ENCODE measurements around the gene IL17B. TPM values are rescaled to one million over a fixed set of nuclear protein-coding genes. Genes with fewer than 3 reads are reported as not detected.
"Not testable (repeated sequence)": the region's sequence is repeated elsewhere in the genome, so short reads cannot be mapped to it uniquely, and the experiment has no call there.

The IL17B gene
- total and polyA plus RNA-seq, 9 of the 15 experiments (the other 6 are each of a cell fraction or from before 2014, with no cell fraction given): 0.28 to 2.6 (median 0.53) TPM; not detected in 2

DNA sequence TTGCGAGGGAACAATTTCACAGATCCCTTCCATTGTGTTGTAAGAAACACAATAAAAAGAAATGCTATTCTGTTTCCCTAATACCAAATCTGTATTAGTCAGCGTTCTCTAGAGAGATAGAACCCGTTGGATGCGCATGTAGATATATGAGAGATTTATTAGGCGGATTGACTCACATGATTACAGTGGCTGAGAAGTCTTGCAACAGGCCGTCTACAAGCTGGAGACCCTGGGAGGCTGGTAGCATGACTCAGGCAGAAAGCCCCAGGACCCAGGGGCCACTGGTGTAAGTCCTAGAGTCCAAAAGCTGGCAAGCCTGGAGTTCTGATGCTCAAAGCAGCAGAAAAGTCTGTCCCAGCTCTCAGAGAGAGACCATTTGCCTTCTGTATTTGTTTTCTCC is 18.4 kb upstream of the IL17B start:
- Histone ChIP-seq H3K4me2 (ENCODE audit: insufficient read depth, low read length) (no peak overlapping the region), H3K27ac (ENCODE audit: extremely low read depth, low read depth, low read length) (no peak overlapping the region), H3K9ac (ENCODE audit: insufficient read depth in 1 of 2, low read depth in 2 of 2, low read length in 2 of 2) (no peak overlapping the region), H3K4me3 (no peak overlapping the region), H3K9me1 (ENCODE audit: control insufficient read depth, insufficient read depth, low read length) (no peaks in the 10 kb centered on the region), H4K20me1 (replicated peaks; ENCODE audit: control insufficient read depth, insufficient read depth, low read length) (0 out of 2 replicates have a peak, but pooled peaks cover 3% of the 10 kb centered on the region), H2AFZ (ENCODE audit: low read depth, low read length) (no peak overlapping the region), H3K4me1 (replicated peaks in 1 of 2; ENCODE audit: control insufficient read depth in 2 of 2, insufficient read depth in 2 of 2, low read length in 2 of 2) (peaks cover 11 to 16% of the 10 kb centered on the region in 2 experiments; a peak in 4 of 5 replicates), H3K27me3 (ENCODE audit: control insufficient read depth in 2 of 2, insufficient read depth in 2 of 2, low read length in 2 of 2) (no peaks in the 10 kb centered on the region), H3K36me3 (ENCODE audit: control insufficient read depth, insufficient read depth, low read length) (no peaks in the 10 kb centered on the region), H3K9me3 (replicated peaks; ENCODE audit: control insufficient read depth, insufficient read depth, low read depth, low read length) (no peaks in the 10 kb centered on the region), H3K79me2 (ENCODE audit: control insufficient read depth, insufficient read depth, low read length) (no peaks in the 10 kb centered on the region)
- intact Hi-C loops (cut with micrococcal nuclease): no loop called here
- DNase-seq (ENCODE audit: extremely low read depth in 1 of 4, low spot score in 3 of 4) (no peak), FAIRE-seq (no peak), ATAC-seq (no peak)
- CTCF ChIA-PET (ENCODE audit: low intra/inter-chr PET ratio): no interaction called here
- WGBS (ENCODE audit: insufficient coverage, low coverage, missing lambda C conversion rate): 40% methylated on average over 6 of the region's 6 CpGs
- TSS peak; percentile 61 for BruUV-seq (replicated peaks)
- POLR2A ChIA-PET: interaction anchor here (0.7 kb wide), 1 partner anchor 11 kb away, joined by 3 read pairs; no protein-coding TSS in a partner anchor
- in situ Hi-C loops (cut with MboI): no loop called here
- TF ChIP-seq NFE2 (IDR thresholded peaks at IDR 0.05; ENCODE audit: low read depth) (peak; percentile 38; the same call in 1 of the 2 replicates), MEIS2 (IDR thresholded peaks at IDR 0.05; ENCODE audit: partially characterized antibody) (peak; percentile 54), ZFP30 (CRISPR knock-in tag; IDR thresholded peaks at IDR 0.05; ENCODE audit: borderline replicate concordance) (no peak), ESRRB (CRISPR knock-in tag; IDR thresholded peaks at IDR 0.05; ENCODE audit: borderline replicate concordance) (no peak), C11orf30 (IDR thresholded peaks at IDR 0.05; ENCODE audit: low read depth) (peak; percentile 37; the same call in 1 of the 2 replicates), ZNF316 (IDR thresholded peaks at IDR 0.05) (peak; percentile 53), MAFF (IDR thresholded peaks at IDR 0.05; ENCODE audit: low read length) (peak; percentile 2; the same call in 1 of the 2 replicates), ZBTB7A (IDR thresholded peaks at IDR 0.05; ENCODE audit: borderline replicate concordance, control insufficient read depth, low read depth, low read length) (peak; percentile 26; the same call in 1 of the 2 replicates)
- TF ChIP-seq, protein P1, sequence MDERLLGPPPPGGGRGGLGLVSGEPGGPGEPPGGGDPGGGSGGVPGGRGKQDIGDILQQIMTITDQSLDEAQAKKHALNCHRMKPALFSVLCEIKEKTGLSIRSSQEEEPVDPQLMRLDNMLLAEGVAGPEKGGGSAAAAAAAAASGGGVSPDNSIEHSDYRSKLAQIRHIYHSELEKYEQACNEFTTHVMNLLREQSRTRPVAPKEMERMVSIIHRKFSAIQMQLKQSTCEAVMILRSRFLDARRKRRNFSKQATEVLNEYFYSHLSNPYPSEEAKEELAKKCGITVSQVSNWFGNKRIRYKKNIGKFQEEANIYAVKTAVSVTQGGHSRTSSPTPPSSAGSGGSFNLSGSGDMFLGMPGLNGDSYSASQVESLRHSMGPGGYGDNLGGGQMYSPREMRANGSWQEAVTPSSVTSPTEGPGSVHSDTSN (CRISPR knock-in tag; IDR thresholded peaks at IDR 0.05; ENCODE audit: low read depth): no peak
- TF ChIP-seq, protein P1 (tag; conservative IDR thresholded peaks at IDR 0.05; ENCODE audit: low read depth): peak; percentile 67

DNA sequence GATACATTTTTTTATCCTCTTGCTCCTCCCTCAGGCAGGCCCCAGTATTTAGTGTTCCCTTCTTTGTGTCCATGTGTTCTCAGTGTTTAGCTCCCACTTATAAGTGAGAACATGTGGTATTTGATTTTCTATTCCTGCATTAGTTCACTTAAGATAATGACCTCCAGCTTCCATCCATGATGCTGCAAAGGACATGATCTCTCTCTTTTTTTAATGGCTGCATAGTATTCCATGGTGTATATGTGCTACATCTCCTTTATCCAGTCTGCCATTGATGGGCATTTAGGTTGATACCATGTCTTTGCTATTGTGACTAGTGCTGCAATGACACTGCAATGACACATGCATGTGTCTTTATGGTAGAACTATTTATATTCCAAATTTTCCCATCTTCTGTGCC is 15.9 kb upstream of the IL17B start:
- in situ Hi-C loops (cut with MboI); H3K79me2 ChIP-seq (ENCODE audit: control insufficient read depth, insufficient read depth, low read length); H3K27me3 ChIP-seq (ENCODE audit: control insufficient read depth in 2 of 2, insufficient read depth in 2 of 2, low read length in 2 of 2); ATAC-seq; H4K20me1 ChIP-seq (replicated peaks; ENCODE audit: control insufficient read depth, insufficient read depth, low read length); H3K4me1 ChIP-seq (replicated peaks in 1 of 2; ENCODE audit: control insufficient read depth in 2 of 2, insufficient read depth in 2 of 2, low read length in 2 of 2); H3K9me3 ChIP-seq (replicated peaks; ENCODE audit: control insufficient read depth, insufficient read depth, low read depth, low read length); BruUV-seq (replicated peaks); H3K27ac ChIP-seq (ENCODE audit: extremely low read depth, low read depth, low read length); intact Hi-C loops (cut with micrococcal nuclease); H3K4me3 ChIP-seq; FAIRE-seq; H2AFZ ChIP-seq (ENCODE audit: low read depth, low read length); H3K9me1 ChIP-seq (ENCODE audit: control insufficient read depth, insufficient read depth, low read length); H3K9ac ChIP-seq (ENCODE audit: insufficient read depth in 1 of 2, low read depth in 2 of 2, low read length in 2 of 2); CTCF ChIA-PET (ENCODE audit: low intra/inter-chr PET ratio); H3K4me2 ChIP-seq (ENCODE audit: insufficient read depth, low read length); POLR2A ChIA-PET; H3K36me3 ChIP-seq (ENCODE audit: control insufficient read depth, insufficient read depth, low read length); DNase-seq (ENCODE audit: extremely low read depth in 1 of 4, low spot score in 3 of 4): not testable (repeated sequence)

All from K562 (cell line).